BJ (cell line): ENCODE results near the gene LUZP1. TPM values are rescaled to one million over a fixed set of nuclear protein-coding genes. Genes with fewer than 3 reads are reported as not detected.

Source experiments
- CTCF ChIA-PET: fragments of 350-600 bp; formaldehyde crosslinking; extraction: SDS; loops from one replicate; lab custom pipeline; 2021; ENCODE audit warnings: antibody characterized with exemption, inconsistent platforms; lab: Yijun Ruan, JAX
- POLR2A ChIA-PET: fragments of 300-600 bp; sonication (Branson Sonifier 250); formaldehyde crosslinking; extraction: SDS; loops from one replicate; lab custom pipeline; 2021; ENCODE audit warnings: antibody characterized with exemption; lab: Charles Lee
- DNase-seq: peaks from one replicate; pipeline ENCODE4 v3.0.0-alpha.2; 2011; ENCODE audit warnings: low read depth
- H3K27me3 ChIP-seq: 2 replicates; pipeline ENCODE4 v1.6.0; 2011; ENCODE audit warnings: low read length; ENCODE audit not compliant: control insufficient read depth, insufficient read depth
- H3K36me3 ChIP-seq: 2 replicates; pipeline ENCODE4 v1.5.1; 2011; ENCODE audit warnings: low read length; ENCODE audit not compliant: control insufficient read depth, insufficient read depth
- H3K4me3 ChIP-seq: 2 replicates; pipeline ENCODE4 v1.5.1; 2011; ENCODE audit warnings: low read depth, mild to moderate bottlenecking, control low read depth, low read length
- polyA plus RNA-seq: library from polyadenylated mRNA; depleted of rRNA; stranded (reverse); fragments of >200 nt; gene quantifications from 2 replicates; pipeline ENCODE4 v1.2.3, GENCODE V29; 2011
- TF ChIP-seq, protein P1 (sequence below): IDR thresholded peaks from 2 replicates; pipeline ENCODE4 v1.5.1; 2011; ENCODE audit warnings: low read depth, mild to moderate bottlenecking, control low read depth, inconsistent platforms, low read length, moderate library complexity; ENCODE audit not compliant: insufficient read depth

The LUZP1 gene
- polyA plus RNA-seq, 1 experiment = 22.0 TPM

DNA sequence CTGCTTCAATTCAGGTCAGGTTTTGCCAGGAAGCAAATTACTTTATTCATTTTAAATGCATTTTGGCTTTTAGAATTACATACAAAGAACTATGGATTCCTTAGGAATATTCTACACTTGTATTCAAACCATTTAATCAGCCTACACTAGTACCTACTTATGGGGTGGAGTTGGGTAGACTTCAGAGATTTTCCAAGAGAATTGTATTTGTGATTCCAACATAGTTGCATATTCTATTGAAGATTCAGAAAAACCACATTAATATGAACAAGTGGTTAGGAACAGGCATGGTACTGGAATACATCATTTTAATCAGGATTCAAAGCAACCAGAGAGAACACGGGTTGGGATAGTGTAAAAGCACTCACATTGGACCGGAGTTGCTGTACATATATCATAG, 33.4 kb downstream of the LUZP1 start:
- ChIA-PET POLR2A (no interaction called here), CTCF (interaction anchor here (0.5 to 1.3 kb wide), 2 partner anchors 15 to 29 kb away, joined by 3 read pairs; no protein-coding TSS in a partner anchor)
- TF ChIP-seq, protein P1, sequence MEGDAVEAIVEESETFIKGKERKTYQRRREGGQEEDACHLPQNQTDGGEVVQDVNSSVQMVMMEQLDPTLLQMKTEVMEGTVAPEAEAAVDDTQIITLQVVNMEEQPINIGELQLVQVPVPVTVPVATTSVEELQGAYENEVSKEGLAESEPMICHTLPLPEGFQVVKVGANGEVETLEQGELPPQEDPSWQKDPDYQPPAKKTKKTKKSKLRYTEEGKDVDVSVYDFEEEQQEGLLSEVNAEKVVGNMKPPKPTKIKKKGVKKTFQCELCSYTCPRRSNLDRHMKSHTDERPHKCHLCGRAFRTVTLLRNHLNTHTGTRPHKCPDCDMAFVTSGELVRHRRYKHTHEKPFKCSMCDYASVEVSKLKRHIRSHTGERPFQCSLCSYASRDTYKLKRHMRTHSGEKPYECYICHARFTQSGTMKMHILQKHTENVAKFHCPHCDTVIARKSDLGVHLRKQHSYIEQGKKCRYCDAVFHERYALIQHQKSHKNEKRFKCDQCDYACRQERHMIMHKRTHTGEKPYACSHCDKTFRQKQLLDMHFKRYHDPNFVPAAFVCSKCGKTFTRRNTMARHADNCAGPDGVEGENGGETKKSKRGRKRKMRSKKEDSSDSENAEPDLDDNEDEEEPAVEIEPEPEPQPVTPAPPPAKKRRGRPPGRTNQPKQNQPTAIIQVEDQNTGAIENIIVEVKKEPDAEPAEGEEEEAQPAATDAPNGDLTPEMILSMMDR = no peak
- Histone ChIP-seq H3K27me3 (no peaks in the 10 kb centered on the region), H3K36me3 (no peaks in the 10 kb centered on the region), H3K4me3 (no peak overlapping the region)
- no peak for DNase-seq

DNA sequence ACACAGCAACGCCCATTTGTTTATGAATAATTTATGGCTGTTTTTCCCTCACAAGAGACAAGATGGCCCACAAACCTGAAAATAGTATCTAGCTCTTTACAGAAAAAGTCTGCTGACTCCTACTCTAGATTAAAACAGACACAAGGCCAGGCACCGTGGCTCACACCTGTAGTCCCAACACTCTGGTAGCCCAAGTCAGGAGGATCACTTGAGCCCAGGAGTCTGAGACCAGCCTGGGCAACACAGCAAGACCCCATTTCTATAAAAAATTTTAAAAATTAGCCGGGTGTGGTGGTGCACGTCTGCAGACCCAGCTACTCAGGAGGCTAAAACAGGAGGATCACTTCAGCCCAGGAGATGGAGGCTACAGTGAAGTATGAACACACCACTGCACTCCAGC, 34.6 kb downstream of the LUZP1 start:
- Histone ChIP-seq H3K27me3 (no peaks in the 10 kb centered on the region), H3K36me3 (no peaks in the 10 kb centered on the region), H3K4me3 (no peak overlapping the region)
- TF ChIP-seq, protein P1 = no peak
- ChIA-PET CTCF (interaction anchor here (1.3 kb wide), 1 partner anchor 16 kb away, joined by 3 read pairs; no protein-coding TSS in a partner anchor), POLR2A (no interaction called here)
- no peak for DNase-seq

DNA sequence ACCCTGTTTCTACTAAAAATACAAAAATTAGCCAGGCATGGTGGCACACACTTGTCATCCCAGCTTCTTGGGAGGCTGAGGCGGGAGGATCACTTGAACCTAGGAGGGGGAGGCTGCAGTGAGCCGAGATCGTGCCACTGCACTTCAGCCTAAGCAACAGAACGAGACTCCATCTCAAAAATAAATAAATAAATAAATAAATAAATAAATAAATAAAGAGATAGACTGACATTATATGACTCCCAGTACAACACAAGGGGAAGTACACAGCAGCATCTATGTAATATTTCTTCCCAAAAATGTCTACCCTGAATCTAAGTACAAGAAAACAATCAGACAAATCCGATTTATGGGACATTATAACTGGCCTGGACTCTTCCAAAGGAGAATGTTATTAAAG, 35.1 kb downstream of the LUZP1 start:
- TF ChIP-seq, protein P1 = no peak
- H3K36me3 ChIP-seq = no peaks in the 10 kb centered on the region
- H3K27me3 ChIP-seq = no peaks in the 10 kb centered on the region
- DNase-seq = no peak
- H3K4me3 ChIP-seq = no peak overlapping the region
- ChIA-PET POLR2A (no interaction called here), CTCF (no interaction called here)

DNA sequence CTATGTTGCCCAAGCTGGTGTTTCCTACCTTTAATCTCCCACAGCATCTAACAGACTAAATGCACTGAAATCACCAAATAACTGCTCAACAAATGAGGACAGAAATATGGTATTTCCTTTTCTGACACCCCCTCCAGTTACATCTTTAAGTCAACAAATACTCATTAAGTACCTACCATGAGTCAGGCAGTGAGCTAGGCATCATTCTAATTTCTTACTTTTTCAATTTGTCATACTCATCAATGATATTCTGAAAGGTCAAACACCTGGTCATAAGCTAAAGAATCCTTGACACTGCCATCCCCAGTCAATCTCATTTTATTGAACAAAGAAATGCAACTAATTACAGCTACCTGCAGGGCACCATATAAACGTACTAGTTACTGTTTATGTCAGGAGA, 36.6 kb downstream of the LUZP1 start:
- CTCF ChIA-PET = interaction anchor here (0.8 to 0.9 kb wide), 2 partner anchors 36 to 51 kb away, joined by 4 read pairs; no protein-coding TSS in a partner anchor

DNA sequence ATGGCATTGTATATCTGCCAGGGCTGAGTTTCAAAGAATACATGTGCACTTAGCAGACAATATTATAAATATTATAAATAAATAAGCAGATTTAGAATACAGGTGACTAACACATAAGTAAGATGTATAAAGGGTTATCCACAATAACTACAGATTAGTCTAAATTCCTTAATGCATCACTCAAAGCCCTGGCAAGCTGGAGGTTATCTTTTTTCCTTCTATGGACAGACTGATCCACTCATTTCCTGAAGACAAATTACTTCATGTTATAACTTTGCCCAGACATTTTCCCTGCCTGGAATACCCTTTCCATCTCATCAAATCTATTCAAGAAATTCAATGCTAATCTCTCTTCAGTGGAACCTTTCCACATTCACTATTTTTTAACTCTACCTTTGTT, 38.8 kb downstream of the LUZP1 start:
- POLR2A ChIA-PET = no interaction called here

More for the DNA sequence above, 36.6 kb downstream of the LUZP1 start:
- Histone ChIP-seq H3K4me3 (no peak overlapping the region), H3K27me3 (no peaks in the 10 kb centered on the region), H3K36me3 (no peaks in the 10 kb centered on the region)
- POLR2A ChIA-PET = no interaction called here
- DNase-seq = no peak
- TF ChIP-seq, protein P1 = no peak

More for the DNA sequence above, 38.8 kb downstream of the LUZP1 start:
- Histone ChIP-seq H3K27me3 (no peaks in the 10 kb centered on the region), H3K36me3 (no peaks in the 10 kb centered on the region), H3K4me3 (no peak overlapping the region)
- DNase-seq = no peak
- CTCF ChIA-PET = interaction anchor here (1.2 kb wide), 1 partner anchor 11 kb away, joined by 4 read pairs; no protein-coding TSS in a partner anchor
- TF ChIP-seq, protein P1 = no peak
